GM23338 (cell line): ENCODE data around the gene BMX. TPM values are rescaled to one million over a fixed set of nuclear protein-coding genes. Genes with fewer than 3 reads are reported as not detected.

Experiments
- ATAC-seq: fragments of 200-7000 bp; cut with Tn5 transposase; 3 replicates; pipeline ENCODE4 v1.9.1; 2020
- DNase-seq: peaks from one replicate; pipeline ENCODE4 v3.0.0-alpha.2; 2015; ENCODE audit warnings: low spot score
- H2AFZ ChIP-seq: fragments of 200-600 bp; sonication (generic); 2 replicates; pipeline ENCODE4 v1.8.0; 2016; ENCODE audit warnings: antibody characterized with exemption, mild to moderate bottlenecking, moderate library complexity
- H3F3A ChIP-seq: fragments of 200-600 bp; sonication (generic); replicated peaks from 2 replicates; pipeline ENCODE4 v1.8.0; 2017; ENCODE audit warnings: antibody characterized with exemption, mixed run types, low read depth
- H3K27ac ChIP-seq: fragments of 200-600 bp; sonication (generic); 2 replicates; pipeline ENCODE4 v1.6.1; 2016; ENCODE audit warnings: low read depth
- H3K27me3 ChIP-seq: fragments of 200-600 bp; sonication (generic); 2 replicates; pipeline ENCODE4 v1.8.0; 2016; ENCODE audit warnings: mild to moderate bottlenecking, mixed run types, moderate library complexity; ENCODE audit not compliant: insufficient read depth
- H3K36me3 ChIP-seq: fragments of 200-600 bp; sonication (generic); 2 replicates; pipeline ENCODE4 v1.8.0; 2016; ENCODE audit warnings: mild to moderate bottlenecking; ENCODE audit not compliant: insufficient read depth
- H3K4me1 ChIP-seq: fragments of 200-600 bp; sonication (generic); 2 replicates; pipeline ENCODE4 v1.8.0; 2016; ENCODE audit warnings: mild to moderate bottlenecking, moderate library complexity; ENCODE audit not compliant: insufficient read depth
- H3K4me2 ChIP-seq: fragments of 200-600 bp; sonication (generic); 2 replicates; pipeline ENCODE4 v1.7.1; 2017; ENCODE audit warnings: mixed run types
- H3K4me3 ChIP-seq: fragments of 200-600 bp; sonication (generic); 2 replicates; pipeline ENCODE4 v1.6.1; 2016; ENCODE audit warnings: mixed run types
- H3K79me2 ChIP-seq: fragments of 200-600 bp; sonication (generic); replicated peaks from 2 replicates; pipeline ENCODE4 v1.8.0; 2017; ENCODE audit warnings: mild to moderate bottlenecking; ENCODE audit not compliant: insufficient read depth
- H3K9me2 ChIP-seq: fragments of 200-600 bp; sonication (generic); 2 replicates; pipeline ENCODE4 v1.8.0; 2017; ENCODE audit not compliant: insufficient read depth
- H4K20me1 ChIP-seq: fragments of 200-600 bp; sonication (generic); replicated peaks from 2 replicates; pipeline ENCODE4 v1.8.0; 2017; ENCODE audit warnings: mild to moderate bottlenecking; ENCODE audit not compliant: insufficient read depth
- H3K27ac Mint-ChIP-seq: 2 replicates; pipeline ENCODE4 v1.8.0; 2020; ENCODE audit warnings: inconsistent platforms, mild to moderate bottlenecking, moderate library complexity, mixed read lengths
- H3K27me3 Mint-ChIP-seq: 3 replicates; pipeline ENCODE4 v1.8.0; 2022; ENCODE audit warnings: low read depth, mild to moderate bottlenecking, moderate library complexity, mixed read lengths, inconsistent platforms; ENCODE audit not compliant: insufficient read depth, poor library complexity
- H3K36me3 Mint-ChIP-seq: 3 replicates; pipeline ENCODE4 v1.8.0; 2021; ENCODE audit warnings: low read depth, mild to moderate bottlenecking, inconsistent platforms, moderate library complexity, mixed read lengths
- H3K4me1 Mint-ChIP-seq: 3 replicates; pipeline ENCODE4 v1.8.0; 2020; ENCODE audit warnings: mild to moderate bottlenecking, inconsistent platforms, mixed read lengths
- H3K4me3 Mint-ChIP-seq: 3 replicates; pipeline ENCODE4 v1.8.0; 2021; ENCODE audit warnings: moderate library complexity, mild to moderate bottlenecking, inconsistent platforms, mixed read lengths
- H3K9me3 Mint-ChIP-seq: 3 replicates; pipeline ENCODE4 v1.8.0; 2020; ENCODE audit warnings: moderate library complexity, mild to moderate bottlenecking, inconsistent platforms, mixed read lengths
- CREB1 ChIP-seq: fragments of 250-450 bp; sonication (Bioruptor Pico); IDR thresholded peaks from 2 replicates; pipeline ENCODE4 v1.5.0; 2020; ENCODE audit warnings: low read depth, mild to moderate bottlenecking, moderate library complexity
- EZH2 ChIP-seq: fragments of 200-600 bp; sonication (generic); IDR thresholded peaks from one replicate; pipeline ENCODE4 v1.8.0; 2017; ENCODE audit warnings: antibody characterized with exemption, mild to moderate bottlenecking, low read depth; ENCODE audit not compliant: unreplicated experiment
- EZH2phosphoT487 ChIP-seq: fragments of 200-600 bp; sonication (generic); IDR thresholded peaks from one replicate; pipeline ENCODE4 v1.8.1; 2018; ENCODE audit warnings: antibody characterized with exemption; ENCODE audit not compliant: unreplicated experiment
- JUNB ChIP-seq: IDR thresholded peaks from one replicate; pipeline ENCODE4 v1.6.1; 2016; ENCODE audit warnings: antibody characterized with exemption; ENCODE audit not compliant: unreplicated experiment
- NANOG ChIP-seq: IDR thresholded peaks from 2 replicates; pipeline ENCODE4 v1.6.1; 2016; ENCODE audit warnings: antibody characterized with exemption, borderline replicate concordance
- POLR2AphosphoS5 ChIP-seq: IDR thresholded peaks from 2 replicates; pipeline ENCODE4 v1.6.1; 2016; ENCODE audit warnings: antibody characterized with exemption, low read depth
- STAT1 ChIP-seq: IDR thresholded peaks from one replicate; pipeline ENCODE4 v1.6.1; 2016; ENCODE audit warnings: antibody characterized with exemption; ENCODE audit not compliant: unreplicated experiment
- ZNF114 ChIP-seq: fragments of 250-450 bp; sonication (Bioruptor Pico); IDR thresholded peaks from 2 replicates; pipeline ENCODE4 v1.5.0; 2020; ENCODE audit warnings: mild to moderate bottlenecking, moderate library complexity
- ZNF331 ChIP-seq: fragments of 250-450 bp; sonication (Bioruptor Pico); IDR thresholded peaks from 2 replicates; pipeline ENCODE4 v1.5.0; 2020; ENCODE audit warnings: low read depth, mild to moderate bottlenecking, moderate library complexity
- ZNF462 ChIP-seq: fragments of 250-450 bp; sonication (Bioruptor Pico); IDR thresholded peaks from 2 replicates; pipeline ENCODE4 v1.5.0; 2020; ENCODE audit warnings: mild to moderate bottlenecking, moderate library complexity
- polyA plus RNA-seq: library from polyadenylated mRNA; unstranded; fragments of >200 nt; fragmentation: Nextera tagmentation; extraction: Ambion mirVana; gene quantifications from 2 replicates; pipeline ENCODE4 v1.2.1, GENCODE V29; 2016
- total RNA-seq: library from RNA; depleted of rRNA; stranded (reverse); fragments of >200 nt; shearing (Covaris generic); gene quantifications from 2 replicates; pipeline ENCODE4 v1.2.3, GENCODE V29; 2014
- TF ChIP-seq, protein P1 (sequence below): IDR thresholded peaks from one replicate; pipeline ENCODE4 v1.6.1; 2018; ENCODE audit warnings: antibody characterized with exemption; ENCODE audit not compliant: unreplicated experiment
- TF ChIP-seq, protein P2 (sequence below): IDR thresholded peaks from 2 replicates; pipeline ENCODE4 v1.6.1; 2016; ENCODE audit warnings: antibody characterized with exemption
- TF ChIP-seq, protein P3 (sequence below), 2 experiments: fragments of 200-600 bp in 1 of 2; sonication (generic) in 1 of 2; conservative IDR thresholded peaks; 2 replicates each; pipeline versions ENCODE4 v1.5.1 to v1.6.1; 2016 to 2017; ENCODE audit warnings: antibody characterized with exemption in 2 of 2, low read depth in 2 of 2, mild to moderate bottlenecking in 2 of 2, moderate library complexity in 1 of 2

The BMX gene
- total and polyA plus RNA-seq, 2 experiments from 2014 or later = not detected

- H3K36me3 Mint-ChIP-seq = no peaks in the 10 kb centered on the region
- ATAC-seq (peak; percentile 57), DNase-seq (peak; percentile 4)
Measured at GRCh38 chrX:15511563-15511962, 11.0 kb downstream of the BMX start.

More at GRCh38 chrX:15511563-15511962, 11.0 kb downstream of the BMX start:
- H3K4me2 ChIP-seq = no peak overlapping the region
- no peaks in the 10 kb centered on the region for H3K79me2 ChIP-seq
- no peaks in the 10 kb centered on the region for H4K20me1 ChIP-seq
- H3K4me3 ChIP-seq = no peak overlapping the region
- no peak overlapping the region for H3K27ac Mint-ChIP-seq
- H3K27me3 ChIP-seq = no peaks in the 10 kb centered on the region
- H3K4me1 ChIP-seq = no peaks in the 10 kb centered on the region
- H3K4me3 Mint-ChIP-seq = no peak overlapping the region
- TF ChIP-seq, protein P1, sequence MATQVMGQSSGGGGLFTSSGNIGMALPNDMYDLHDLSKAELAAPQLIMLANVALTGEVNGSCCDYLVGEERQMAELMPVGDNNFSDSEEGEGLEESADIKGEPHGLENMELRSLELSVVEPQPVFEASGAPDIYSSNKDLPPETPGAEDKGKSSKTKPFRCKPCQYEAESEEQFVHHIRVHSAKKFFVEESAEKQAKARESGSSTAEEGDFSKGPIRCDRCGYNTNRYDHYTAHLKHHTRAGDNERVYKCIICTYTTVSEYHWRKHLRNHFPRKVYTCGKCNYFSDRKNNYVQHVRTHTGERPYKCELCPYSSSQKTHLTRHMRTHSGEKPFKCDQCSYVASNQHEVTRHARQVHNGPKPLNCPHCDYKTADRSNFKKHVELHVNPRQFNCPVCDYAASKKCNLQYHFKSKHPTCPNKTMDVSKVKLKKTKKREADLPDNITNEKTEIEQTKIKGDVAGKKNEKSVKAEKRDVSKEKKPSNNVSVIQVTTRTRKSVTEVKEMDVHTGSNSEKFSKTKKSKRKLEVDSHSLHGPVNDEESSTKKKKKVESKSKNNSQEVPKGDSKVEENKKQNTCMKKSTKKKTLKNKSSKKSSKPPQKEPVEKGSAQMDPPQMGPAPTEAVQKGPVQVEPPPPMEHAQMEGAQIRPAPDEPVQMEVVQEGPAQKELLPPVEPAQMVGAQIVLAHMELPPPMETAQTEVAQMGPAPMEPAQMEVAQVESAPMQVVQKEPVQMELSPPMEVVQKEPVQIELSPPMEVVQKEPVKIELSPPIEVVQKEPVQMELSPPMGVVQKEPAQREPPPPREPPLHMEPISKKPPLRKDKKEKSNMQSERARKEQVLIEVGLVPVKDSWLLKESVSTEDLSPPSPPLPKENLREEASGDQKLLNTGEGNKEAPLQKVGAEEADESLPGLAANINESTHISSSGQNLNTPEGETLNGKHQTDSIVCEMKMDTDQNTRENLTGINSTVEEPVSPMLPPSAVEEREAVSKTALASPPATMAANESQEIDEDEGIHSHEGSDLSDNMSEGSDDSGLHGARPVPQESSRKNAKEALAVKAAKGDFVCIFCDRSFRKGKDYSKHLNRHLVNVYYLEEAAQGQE = no peak
- TF ChIP-seq CREB1 (CRISPR knock-in tag) = no peak
- no peak for TF ChIP-seq JUNB
- TF ChIP-seq EZH2 = no peak
- TF ChIP-seq, protein P2, sequence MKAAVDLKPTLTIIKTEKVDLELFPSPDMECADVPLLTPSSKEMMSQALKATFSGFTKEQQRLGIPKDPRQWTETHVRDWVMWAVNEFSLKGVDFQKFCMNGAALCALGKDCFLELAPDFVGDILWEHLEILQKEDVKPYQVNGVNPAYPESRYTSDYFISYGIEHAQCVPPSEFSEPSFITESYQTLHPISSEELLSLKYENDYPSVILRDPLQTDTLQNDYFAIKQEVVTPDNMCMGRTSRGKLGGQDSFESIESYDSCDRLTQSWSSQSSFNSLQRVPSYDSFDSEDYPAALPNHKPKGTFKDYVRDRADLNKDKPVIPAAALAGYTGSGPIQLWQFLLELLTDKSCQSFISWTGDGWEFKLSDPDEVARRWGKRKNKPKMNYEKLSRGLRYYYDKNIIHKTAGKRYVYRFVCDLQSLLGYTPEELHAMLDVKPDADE = no peak
- no peak for TF ChIP-seq ZNF462 (CRISPR knock-in tag)
- no peak for TF ChIP-seq ZNF114 (CRISPR knock-in tag)
- TF ChIP-seq ZNF331 = no peak
- TF ChIP-seq, protein P3, sequence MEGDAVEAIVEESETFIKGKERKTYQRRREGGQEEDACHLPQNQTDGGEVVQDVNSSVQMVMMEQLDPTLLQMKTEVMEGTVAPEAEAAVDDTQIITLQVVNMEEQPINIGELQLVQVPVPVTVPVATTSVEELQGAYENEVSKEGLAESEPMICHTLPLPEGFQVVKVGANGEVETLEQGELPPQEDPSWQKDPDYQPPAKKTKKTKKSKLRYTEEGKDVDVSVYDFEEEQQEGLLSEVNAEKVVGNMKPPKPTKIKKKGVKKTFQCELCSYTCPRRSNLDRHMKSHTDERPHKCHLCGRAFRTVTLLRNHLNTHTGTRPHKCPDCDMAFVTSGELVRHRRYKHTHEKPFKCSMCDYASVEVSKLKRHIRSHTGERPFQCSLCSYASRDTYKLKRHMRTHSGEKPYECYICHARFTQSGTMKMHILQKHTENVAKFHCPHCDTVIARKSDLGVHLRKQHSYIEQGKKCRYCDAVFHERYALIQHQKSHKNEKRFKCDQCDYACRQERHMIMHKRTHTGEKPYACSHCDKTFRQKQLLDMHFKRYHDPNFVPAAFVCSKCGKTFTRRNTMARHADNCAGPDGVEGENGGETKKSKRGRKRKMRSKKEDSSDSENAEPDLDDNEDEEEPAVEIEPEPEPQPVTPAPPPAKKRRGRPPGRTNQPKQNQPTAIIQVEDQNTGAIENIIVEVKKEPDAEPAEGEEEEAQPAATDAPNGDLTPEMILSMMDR (conservative IDR thresholded peaks at IDR 0.05; ENCODE audit: low read depth in 2 of 2) = no peak
- no peak for TF ChIP-seq POLR2AphosphoS5
- TF ChIP-seq NANOG = no peak
- TF ChIP-seq STAT1 = no peak
- no peak for TF ChIP-seq EZH2phosphoT487
- H3K27me3 Mint-ChIP-seq = peaks cover 2% of the 10 kb centered on the region
- no peak overlapping the region for H3K27ac ChIP-seq
- no peaks in the 10 kb centered on the region for H3F3A ChIP-seq
- H3K4me1 Mint-ChIP-seq = no peaks in the 10 kb centered on the region
- no peaks in the 10 kb centered on the region for H3K36me3 ChIP-seq
- H3K9me2 ChIP-seq = no peaks in the 10 kb centered on the region
- no peaks in the 10 kb centered on the region for H3K9me3 Mint-ChIP-seq
- peak overlapping the region; percentile 18; the same call in 1 of the 2 replicates for H2AFZ ChIP-seq
